ENCODE results near the gene CRHBP. TPM values are rescaled to one million over a fixed set of nuclear protein-coding genes. Genes with fewer than 3 reads are reported as not detected.

CRHBP gene
- total RNA-seq, 1 donor from 2014 or later: 0.51 TPM

DNA sequence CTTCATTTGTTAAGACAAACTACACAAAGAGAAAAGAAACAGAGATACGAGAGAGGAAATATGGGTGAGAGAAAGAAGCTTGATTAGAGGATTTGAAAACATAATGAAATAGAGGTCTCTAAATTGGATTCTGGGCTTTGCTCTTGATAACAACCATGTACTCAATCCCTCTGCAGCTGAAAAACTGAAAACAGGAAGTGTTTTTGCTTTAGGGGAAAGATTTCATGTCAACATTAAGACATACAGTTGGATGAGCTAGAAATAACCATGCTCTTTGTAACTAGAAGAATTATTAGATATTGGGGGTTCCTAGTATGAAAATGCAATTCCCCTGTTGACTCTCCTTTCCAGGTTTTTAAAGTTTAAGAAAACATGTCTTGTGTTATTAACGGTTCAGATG is 21.9 kb downstream of the CRHBP start:
- TF ChIP-seq CTCF (IDR thresholded peaks at IDR 0.05) (no peak), EZH2phosphoT487 (IDR thresholded peaks at IDR 0.05) (no peak), EZH2 (IDR thresholded peaks at IDR 0.05) (no peak)
- no peak overlapping the region for H3K27ac ChIP-seq

GRCh38 chr5:76978869-76979268 is 26.0 kb downstream of the CRHBP start:
- Histone ChIP-seq H4K20me1 (ENCODE audit: low read depth) (no peaks in the 10 kb centered on the region), H3K27me3 (no peaks in the 10 kb centered on the region), H3K79me2 (ENCODE audit: low read depth) (no peaks in the 10 kb centered on the region), H3K9ac (no peak overlapping the region), H3K4me1 (no peaks in the 10 kb centered on the region), H3K36me3 (no peaks in the 10 kb centered on the region), H3K9me3 (ENCODE audit: low read depth) (no peaks in the 10 kb centered on the region), H2AFZ (replicated peaks) (no peak overlapping the region), H3K27ac (no peak overlapping the region), H3K4me3 (no peak overlapping the region), H3K4me2 (no peak overlapping the region), H3F3A (ENCODE audit: low read depth) (no peaks in the 10 kb centered on the region)
- Mint-ChIP-seq H3K27me3 (ENCODE audit: insufficient read depth, low read depth) (no peaks in the 10 kb centered on the region), H3K4me1 (peaks cover 3% of the 10 kb centered on the region), H3K4me3 (no peak overlapping the region), H3K27ac (no peak overlapping the region), H3K9me3 (no peaks in the 10 kb centered on the region), H3K36me3 (no peaks in the 10 kb centered on the region)
- no peak for TF ChIP-seq CTCF (IDR thresholded peaks at IDR 0.05)
- no peak for TF ChIP-seq EZH2 (IDR thresholded peaks at IDR 0.05)
- no peak for TF ChIP-seq EZH2phosphoT487 (IDR thresholded peaks at IDR 0.05)
- DNase-seq (ENCODE audit: low spot score): no peak

More for the DNA sequence above, 21.9 kb downstream of the CRHBP start:
- Histone ChIP-seq H3K4me1 (no peaks in the 10 kb centered on the region), H3K36me3 (no peaks in the 10 kb centered on the region), H3K27me3 (no peaks in the 10 kb centered on the region), H3F3A (ENCODE audit: low read depth) (no peaks in the 10 kb centered on the region), H2AFZ (replicated peaks) (no peak overlapping the region), H3K9me3 (ENCODE audit: low read depth) (no peaks in the 10 kb centered on the region), H3K9ac (no peak overlapping the region), H3K79me2 (ENCODE audit: low read depth) (no peaks in the 10 kb centered on the region), H4K20me1 (ENCODE audit: low read depth) (no peaks in the 10 kb centered on the region), H3K4me3 (no peak overlapping the region), H3K4me2 (no peak overlapping the region)
- Mint-ChIP-seq H3K9me3 (no peaks in the 10 kb centered on the region), H3K27ac (no peak overlapping the region), H3K4me3 (no peak overlapping the region), H3K36me3 (no peaks in the 10 kb centered on the region), H3K4me1 (peaks cover 14% of the 10 kb centered on the region), H3K27me3 (ENCODE audit: insufficient read depth, low read depth) (no peaks in the 10 kb centered on the region)
- no peak for DNase-seq (ENCODE audit: low spot score)

DNA sequence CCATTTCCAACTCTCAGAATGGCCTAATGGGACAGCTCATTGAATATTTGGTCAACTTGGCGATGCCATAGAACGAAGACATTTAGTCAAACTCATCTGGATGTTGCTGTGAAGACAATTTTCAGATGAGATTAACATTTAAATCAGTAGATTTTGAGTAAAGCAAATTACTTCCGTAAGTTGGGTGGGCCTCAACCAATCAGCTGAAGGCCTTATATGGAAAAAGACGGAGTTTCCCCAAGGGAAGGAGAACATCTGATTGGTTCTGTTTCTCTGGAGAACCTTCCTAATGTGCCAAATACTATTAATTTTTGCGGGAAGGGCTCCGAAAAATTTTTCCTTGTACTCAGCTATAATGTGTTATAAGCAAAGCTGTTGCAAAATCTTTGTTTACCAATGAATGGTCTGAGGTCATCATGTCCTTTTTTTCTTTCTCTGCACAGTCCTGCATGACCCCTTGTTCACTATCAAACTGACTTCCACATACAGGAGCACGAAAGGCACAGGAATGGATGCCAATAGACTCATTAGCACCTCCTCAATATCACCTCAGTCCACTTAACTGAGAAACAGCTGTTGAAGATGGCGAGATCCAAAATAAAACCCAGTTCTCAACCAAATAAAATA is 27.8 kb downstream of the CRHBP start:
- TF ChIP-seq EZH2 (IDR thresholded peaks at IDR 0.05): no peak
- no peak for TF ChIP-seq EZH2phosphoT487 (IDR thresholded peaks at IDR 0.05)
- TF ChIP-seq CTCF (IDR thresholded peaks at IDR 0.05): no peak
- Histone ChIP-seq H3K9ac (no peak overlapping the region), H3K79me2 (ENCODE audit: low read depth) (no peaks in the 10 kb centered on the region), H3K4me1 (no peaks in the 10 kb centered on the region), H2AFZ (replicated peaks) (no peak overlapping the region), H4K20me1 (ENCODE audit: low read depth) (no peaks in the 10 kb centered on the region), H3K36me3 (no peaks in the 10 kb centered on the region), H3K4me2 (no peak overlapping the region), H3F3A (ENCODE audit: low read depth) (no peaks in the 10 kb centered on the region), H3K9me3 (ENCODE audit: low read depth) (no peaks in the 10 kb centered on the region), H3K27ac (no peak overlapping the region), H3K4me3 (no peak overlapping the region), H3K27me3 (no peaks in the 10 kb centered on the region)
- H3K27me3 Mint-ChIP-seq (ENCODE audit: insufficient read depth, low read depth): no peaks in the 10 kb centered on the region
- peaks cover 3% of the 10 kb centered on the region for H3K4me1 Mint-ChIP-seq
- no peaks in the 10 kb centered on the region for H3K36me3 Mint-ChIP-seq
- H3K9me3 Mint-ChIP-seq: no peaks in the 10 kb centered on the region
- no peak overlapping the region for H3K4me3 Mint-ChIP-seq
- H3K27ac Mint-ChIP-seq: no peak overlapping the region
- DNase-seq (ENCODE audit: low spot score): no peak
